NCI-H524 (cell line): ENCODE data around the gene B3GAT3.
A peak's percentile ranks its signal among the peaks of the same experiment; 100 is the strongest.
"Not testable (repeated sequence)": the region's sequence is repeated elsewhere in the genome, so short reads cannot be mapped to it uniquely, and the experiment has no call there.

Source experiments
- DNase-seq, 2 experiments: peaks; one replicate each; lab custom pipeline; 2025; lab: John Stamatoyannopoulos, UW

B3GAT3 gene

DNA sequence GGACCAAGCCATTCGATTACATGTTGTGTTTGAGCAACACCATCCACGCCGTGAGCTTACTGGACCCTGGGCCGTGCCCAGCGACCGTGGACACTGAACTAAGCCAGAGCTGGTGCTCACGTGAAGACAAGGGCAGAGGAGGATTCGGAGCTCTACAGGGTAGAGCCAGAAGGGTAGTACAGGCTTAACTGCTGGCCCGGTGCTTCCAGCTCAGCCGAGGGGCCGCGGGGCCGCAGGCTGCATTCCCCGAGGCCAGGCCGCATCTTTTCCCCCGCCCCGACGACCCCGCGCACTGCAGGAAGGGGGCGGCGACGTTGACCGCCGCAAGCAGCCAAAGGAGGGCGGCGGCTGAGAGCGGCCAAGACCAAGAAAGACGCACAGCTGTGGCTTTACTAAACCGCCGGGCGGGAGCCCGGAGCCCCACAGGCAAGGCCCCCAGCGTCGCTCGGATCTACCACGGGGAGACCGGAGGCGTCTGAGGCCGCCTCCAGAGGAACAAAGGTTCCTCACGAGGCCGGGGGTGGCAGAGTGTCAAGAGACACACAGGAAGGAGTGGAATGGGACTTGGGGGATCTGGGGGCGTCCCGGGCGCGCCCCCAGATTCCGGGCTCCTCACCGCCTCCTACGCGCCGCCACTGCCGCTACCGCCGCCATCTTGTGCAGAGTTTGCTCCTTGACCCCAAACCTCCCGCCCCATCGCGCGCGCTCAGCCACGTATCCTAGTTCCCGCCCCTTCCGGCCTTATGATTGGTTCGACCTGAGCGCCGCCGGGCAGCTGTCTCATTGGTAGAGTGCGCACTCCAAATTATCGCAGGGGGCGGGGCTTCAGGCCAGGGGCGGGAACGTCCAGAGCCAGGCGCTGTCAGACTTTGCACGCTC lies 24.4 kb upstream of the B3GAT3 start, which contains the start of gene GANAB:
Gene GANAB (minus strand): TSS at position 668 of the 879 bp plus-strand sequence. CDS start 14 bp downstream, at position 654.
- peak; percentile 92 to 96 for DNase-seq

DNA sequence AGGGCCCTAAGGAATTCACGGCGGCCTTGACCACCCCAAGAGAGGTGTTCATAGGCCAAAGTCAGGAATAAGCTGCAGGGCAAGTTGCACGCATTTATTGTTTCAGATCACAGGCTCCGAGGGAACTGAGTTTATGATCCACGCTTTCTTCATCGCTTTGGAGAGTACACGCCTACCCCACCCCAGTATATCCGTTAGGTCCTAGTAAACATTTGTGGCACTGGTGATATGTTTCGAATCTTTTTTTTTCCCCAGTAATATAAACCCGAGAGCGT lies 23.8 kb upstream of the B3GAT3 start:
- DNase-seq, result no peak

DNA sequence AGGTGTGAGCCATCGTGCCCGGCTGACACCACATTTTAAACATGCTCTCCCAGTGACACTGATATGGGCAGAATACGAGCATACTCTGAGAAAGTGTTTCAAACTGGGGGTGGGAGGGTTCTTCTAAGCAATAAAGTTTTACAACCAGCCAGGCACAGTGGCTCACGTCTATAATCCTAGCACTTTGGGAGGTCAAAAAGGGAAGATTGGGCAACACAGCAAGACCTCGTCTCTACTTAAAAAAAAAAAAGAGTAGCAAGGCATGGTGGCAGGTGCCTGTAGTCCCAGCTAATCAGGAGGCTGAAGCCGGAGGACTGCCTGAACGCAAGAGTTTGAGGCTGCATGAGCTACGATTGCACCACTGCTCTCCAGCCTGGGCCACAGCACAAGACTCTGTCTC lies 22.4 kb upstream of the B3GAT3 start:
- DNase-seq, result no peak

DNA sequence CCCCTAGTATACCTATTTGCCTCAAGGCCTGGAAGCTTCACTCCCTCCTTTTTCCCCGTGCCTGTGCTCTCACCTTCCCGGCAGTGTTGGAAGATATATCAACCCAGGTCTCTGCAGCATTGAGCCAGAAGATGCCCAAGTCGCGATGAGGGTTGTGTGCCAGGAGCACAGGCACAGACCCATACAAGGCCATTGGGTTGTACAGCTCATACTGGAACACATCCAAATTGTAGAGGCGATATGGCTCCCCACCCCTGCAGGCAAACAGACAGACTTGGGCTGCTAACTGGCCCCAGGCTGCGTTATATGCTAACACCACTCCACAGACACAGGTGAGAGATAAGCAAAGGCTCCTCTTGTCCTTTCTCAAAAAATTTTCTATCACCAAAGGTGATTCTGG lies 10.7 kb upstream of the B3GAT3 start:
- DNase-seq, result no peak

DNA sequence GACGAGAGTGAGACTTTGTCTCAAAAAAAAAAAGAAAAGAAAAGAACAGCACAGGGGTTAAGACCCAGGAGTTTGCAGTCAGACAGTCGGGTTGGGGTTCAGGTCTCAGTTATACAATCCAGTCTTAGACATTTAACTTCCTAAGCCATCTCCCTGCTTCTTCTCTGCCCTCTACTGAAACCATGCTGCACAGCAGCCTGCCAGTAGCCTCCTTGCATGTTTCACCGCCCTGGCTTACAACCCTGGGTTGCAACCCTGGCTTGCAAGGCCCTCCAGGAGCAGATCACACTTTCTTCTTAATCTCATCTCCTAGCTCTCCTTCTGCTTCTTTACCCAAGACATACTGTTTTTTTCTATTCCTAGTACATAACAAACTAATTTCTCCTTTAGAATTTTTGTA lies 5.9 kb upstream of the B3GAT3 start:
- DNase-seq, result no peak

DNA sequence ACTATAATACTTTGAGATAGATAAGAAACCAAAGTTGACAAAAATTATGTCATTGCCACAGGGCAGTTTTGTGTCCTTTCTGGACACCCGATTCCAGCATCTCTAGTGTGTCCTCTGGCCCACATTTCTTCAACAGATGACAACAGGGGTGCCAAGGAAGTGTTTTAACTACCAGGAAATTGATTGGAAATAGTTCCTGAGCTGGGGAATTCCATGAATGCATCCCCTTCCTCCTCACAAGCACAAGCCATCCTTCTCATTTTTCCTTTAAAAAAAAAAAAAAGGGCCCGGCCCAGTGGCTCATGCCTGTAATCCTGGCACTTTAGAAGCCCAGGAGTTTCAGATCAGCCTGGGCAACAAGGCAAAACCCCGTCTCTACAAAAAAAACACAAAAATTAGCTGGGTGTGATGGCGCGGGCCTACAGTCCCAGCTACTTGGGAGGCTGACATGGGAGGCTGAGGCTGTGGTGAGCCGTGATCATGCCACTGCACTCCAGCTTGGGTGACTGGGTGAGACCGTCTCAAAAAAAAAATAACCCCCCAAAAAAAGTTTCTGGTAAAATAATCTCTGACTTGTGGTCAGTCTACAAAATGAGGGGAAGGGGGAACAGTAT lies 797 bp upstream of the B3GAT3 start:
- DNase-seq, result no peak

DNA sequence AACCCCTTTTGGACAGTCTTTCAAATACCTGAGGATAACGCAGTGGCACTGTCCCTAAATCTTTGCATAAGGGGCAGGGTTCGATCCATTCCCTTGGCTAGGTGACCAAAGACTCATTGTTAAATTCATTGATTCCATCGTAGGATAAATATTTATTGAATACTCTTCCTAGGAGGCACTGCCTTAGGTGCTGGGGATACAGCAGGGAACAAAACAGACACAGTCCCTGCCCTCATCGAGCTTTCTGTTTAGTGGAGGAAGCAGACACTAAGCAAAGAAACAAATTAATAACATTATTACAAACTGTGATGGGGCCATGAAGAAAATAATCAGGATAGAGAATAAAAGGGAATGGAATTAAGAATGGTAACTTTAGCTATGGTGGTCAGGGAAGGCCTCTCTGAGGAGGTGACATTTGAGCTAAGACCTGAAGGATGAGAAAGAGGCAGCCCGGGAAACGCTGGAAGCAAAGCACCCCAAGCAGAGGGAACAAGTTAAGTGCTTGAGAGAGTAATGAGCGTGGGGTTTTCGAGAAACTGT lies 689 bp downstream of the B3GAT3 start:
- DNase-seq, result no peak

DNA sequence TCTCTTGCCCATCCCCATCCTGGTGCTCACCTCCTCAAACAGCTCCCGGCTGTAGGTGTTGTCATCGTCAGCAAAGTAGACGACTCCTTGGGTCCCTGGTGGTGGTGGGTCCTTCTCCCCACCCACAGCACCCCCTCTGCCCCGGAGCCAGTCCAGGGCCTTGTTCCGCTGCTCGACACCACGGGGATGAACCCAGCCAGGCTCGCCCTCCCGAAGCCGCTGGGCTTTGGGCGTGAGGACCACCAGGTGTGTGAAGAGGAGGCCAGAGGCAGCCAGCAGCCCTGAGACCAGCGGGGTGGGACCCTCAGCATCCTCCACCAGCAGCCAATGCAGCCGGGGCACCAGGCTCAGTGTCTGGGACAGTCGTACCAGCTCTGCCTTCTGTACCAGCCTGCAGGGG lies 4.8 kb downstream of the B3GAT3 start:
- DNase-seq, result not testable (repeated sequence)

DNA sequence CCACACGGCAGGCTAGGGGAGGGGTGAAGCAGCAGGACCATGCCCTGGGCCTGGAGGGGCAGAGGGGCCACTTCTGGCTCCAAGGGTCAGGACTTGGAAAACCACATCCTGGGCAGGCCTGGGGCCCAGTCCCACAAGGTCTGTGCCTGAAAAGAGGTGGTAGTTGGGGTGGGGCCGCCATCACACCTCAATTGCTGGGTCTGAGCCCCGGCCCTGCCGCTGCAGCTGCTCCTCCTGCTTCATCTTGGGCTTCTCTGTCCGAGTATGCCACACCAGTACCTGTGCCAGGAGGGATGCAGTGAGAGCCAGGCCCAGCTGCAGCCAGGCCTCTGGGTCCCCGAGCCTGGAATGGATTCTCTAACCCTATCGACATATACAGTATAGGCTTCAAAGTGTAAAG lies 6.3 kb downstream of the B3GAT3 start:
- DNase-seq, result no peak

DNA sequence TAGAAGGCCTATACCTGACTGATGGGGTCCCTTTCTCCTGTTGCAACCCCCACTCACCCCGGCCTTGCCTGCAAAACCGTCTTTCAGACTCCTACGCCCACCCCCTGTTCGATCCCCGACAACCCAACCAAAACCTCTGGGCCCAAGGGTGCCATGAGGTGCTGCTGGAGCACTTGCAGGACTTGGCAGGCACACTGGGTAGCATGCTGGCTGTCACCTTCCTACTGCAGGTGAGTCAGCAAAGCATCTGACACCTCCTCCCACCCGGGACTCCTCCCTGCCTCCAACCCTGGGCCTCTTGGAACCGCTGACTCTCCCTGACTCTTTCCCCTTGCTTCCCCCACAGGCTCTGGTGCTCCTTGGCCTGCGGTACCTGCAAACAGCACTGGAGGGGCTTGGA lies 7.5 kb downstream of the B3GAT3 start:
- DNase-seq, result no peak

DNA sequence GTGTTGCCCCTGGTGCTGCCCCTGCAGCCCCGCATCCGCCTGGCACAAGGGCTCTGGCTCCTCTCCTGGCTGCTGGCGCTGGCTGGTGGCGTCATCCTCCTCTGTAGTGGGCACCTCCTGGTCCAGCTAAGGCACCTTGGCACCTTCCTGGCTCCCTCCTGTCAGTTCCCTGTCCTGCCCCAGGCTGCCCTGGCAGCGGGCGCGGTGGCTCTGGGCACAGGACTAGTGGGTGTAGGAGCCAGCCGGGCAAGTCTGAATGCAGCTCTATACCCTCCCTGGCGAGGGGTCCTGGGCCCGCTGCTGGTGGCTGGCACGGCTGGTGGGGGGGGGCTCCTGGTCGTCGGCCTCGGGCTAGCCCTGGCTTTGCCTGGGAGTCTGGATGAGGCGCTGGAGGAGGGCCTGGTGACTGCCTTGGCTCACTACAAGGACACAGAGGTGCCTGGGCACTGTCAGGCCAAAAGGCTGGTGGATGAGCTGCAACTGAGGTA lies 8.5 kb downstream of the B3GAT3 start:
- DNase-seq, result no peak

DNA sequence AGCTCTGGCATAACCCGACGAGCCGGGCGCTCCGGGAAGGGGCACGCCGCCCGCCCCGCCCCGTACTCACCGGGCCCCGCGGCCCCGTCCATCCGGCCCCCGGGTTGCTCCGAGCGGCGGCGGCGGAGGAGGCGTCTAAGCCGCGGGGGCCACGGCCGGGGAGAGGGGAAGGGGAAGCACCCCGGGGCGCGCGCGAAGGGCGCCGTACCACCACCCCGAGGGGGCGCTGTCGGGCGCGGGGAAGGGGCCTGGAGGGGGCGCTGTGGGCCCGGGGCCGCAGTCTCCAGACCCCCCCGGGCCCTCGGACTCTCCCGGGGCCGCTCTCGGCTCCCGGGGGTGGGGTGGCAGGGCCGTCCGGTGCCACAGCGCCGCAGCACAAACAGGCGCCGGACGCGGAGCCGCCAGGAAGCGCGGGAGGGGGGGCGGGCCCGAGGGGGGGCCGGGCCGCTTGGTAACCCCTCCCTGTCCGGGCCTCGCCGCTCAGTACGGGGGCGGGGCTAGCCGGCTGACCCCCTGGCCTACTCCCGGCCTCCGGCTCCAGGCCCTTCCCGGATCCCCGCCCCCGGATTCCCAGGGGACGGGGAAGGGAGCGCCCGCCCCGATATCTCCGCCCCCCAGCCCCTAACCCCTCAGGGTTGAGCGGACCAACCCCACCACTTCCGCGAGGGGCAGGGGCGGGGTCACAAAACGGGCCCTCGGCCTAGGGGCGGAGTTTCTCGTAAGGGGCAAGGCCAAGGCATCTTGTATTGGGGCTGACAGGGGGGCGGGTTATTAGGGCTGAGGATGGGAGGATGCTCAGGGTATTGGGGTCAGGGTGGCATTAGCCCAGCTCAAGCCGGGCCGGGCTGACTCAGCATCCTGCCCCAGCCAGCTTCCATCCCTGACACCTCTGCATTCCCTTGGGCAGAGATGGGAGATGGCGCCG lies 9.2 kb downstream of the B3GAT3 start, which contains the start of the genes EML3 and ROM1:
Gene EML3 (minus strand): TSS at position 410 of the 925 bp plus-strand sequence. CDS start 318 bp downstream, at position 92.
Gene ROM1 (plus strand): TSS at position 892 of the 925 bp plus-strand sequence. CDS start 25 bp downstream, at position 917.
- DNase-seq, result peak; percentile 55 to 72

DNA sequence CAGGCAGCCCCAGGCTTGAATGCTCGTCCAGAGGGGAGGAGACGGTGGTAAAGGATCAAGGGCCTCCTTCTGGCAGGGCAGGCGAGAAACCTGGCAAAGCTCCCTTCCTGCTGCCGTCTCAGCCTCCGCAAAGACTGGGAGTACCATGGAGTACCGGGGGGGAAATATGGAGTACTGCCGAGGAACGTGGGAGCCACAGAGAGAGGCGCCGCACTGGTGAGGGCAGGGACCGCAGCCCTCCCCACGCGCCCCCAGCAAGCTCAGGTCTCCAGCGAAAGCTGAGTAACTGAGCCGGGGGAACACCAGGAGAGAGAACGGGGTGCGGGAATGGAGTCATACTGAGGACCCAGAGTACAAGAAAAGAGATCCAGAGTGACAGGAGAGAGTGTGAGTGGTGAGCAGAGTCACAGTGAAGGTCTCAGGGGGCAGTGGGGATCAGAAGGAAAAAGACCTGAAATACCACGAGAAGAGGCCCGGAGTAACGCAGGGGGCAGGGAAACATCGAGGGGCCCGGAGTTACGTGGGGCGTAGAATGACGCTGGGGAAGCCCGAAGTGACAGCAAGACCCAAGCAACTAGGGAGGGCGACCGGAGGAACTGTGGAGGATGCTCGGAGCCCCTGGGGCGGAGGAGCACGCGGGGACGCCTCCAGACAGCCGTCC lies 10.0 kb downstream of the B3GAT3 start:
- DNase-seq, result peak in 1 of 2 experiments; percentile 32

DNA sequence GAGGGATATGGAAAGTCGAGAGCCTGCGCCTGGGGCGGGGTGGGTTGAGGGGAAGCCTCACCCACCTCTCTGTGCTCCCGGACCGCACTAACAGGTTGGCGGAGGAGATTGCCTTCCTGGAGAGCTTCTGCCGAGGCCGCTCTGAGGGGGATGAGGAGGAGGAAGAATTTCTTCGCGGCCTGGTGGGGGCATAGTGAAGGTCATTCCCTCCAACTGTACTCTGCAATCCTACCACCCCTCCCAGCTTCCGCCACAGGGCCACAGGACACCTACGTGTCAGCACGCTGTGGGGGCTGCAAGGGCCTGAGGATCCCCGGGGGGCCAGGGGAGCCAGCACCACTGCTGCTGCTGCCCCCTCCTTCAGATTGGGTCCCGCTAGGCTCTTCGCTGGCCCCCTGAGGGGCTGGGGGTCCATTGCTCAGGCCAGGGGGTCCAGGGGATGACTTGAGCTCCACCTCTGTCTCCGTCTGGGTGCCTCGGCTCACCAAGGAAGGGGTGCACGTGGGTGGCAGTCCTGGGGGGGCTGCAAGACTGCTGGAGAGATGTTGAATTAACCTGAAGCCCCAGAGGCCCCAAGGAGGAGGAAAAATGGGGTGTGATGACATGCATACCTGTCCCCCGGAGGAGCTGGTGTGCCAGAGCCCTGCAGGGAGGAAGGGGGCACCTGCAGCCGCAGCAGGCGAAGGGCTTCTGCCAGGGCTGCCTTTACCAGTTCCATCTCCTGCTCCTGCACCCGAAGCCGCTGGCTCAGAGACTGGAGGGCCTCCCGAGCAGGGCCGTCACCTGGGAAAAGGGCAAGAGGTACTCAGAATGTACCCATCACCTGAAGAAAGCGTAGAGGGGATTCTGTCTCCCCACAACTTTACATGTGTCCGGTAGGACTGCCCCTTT lies 10.7 kb downstream of the B3GAT3 start:
- no peak for DNase-seq

DNA sequence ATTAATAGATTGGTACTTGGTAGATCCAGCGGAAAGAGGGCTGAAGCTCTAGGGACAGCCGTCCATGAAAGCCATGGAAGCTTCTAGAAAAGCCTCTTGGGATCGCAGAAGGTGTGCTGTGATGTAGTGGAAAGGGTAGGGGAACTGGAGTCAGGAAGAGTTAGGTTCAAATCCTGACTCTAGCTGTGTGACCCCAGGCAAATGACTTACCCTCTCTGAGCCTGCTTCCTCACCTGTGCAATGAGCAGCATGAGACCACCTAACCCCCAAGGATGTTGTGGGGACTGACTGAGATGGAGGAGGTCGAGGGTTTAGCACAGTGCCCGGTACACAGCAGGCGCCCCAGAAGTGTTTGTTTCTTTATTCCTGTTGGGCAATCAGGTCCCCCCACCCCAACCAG lies 11.4 kb downstream of the B3GAT3 start:
- DNase-seq, result no peak

DNA sequence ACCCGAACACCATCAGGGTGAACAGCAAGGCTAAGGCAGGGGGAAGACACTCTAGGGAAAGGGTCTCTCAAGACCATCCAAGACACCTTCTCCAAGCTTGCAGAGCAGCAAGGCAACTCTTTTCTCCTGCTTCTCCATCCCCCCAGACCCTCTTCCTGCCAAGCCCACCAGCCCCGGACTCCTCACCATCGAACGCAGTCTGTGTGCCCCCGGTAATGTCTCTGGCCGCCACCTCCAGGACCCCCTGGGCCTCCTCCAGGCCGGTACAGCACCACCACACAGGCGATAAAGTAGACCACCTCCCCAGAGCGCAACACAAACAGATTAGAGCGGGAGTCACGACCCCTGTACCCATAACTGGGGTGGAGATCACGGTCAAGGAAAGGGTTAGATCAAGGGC lies 13.0 kb downstream of the B3GAT3 start:
- DNase-seq, result no peak

DNA sequence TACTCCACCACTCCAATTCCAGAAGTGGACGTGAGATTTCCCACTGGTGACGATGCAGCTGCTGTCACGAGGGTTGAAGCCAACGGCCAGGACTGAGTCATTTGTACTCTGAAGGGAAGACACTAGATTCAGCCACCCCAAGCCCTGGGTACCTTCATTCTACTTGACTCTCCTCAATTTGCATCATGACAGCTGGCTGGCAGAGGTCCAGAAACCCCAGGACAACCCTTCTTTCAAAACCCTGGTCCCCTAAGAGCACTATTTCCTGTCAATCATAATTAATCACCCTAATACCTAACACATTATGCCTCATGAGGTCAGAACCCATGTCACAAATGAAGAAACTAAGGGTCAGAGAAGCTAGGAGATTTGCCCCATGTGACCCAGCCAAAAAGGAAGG lies 14.1 kb downstream of the B3GAT3 start:
- peak in 1 of 2 experiments; percentile 18 for DNase-seq

DNA sequence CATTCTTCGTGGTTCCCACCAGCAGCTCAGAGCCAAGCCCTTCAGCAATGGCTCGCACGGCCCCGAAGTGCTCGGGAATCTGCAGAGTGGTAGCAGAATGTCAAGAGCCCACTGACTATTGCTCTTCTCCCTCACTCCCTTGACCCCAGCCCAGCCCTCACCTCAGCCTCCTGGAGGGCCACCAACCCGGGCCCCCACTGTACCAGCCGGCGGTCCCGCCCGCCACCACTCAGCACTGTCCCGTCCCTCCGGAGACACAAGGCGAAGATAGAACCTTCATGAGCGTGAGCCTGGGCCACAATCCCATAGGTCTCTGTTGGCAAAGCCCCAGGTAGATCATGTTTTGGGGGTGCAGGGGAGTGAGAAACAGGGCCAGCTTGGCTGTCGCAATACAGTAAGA lies 15.9 kb downstream of the B3GAT3 start:
- no peak for DNase-seq

DNA sequence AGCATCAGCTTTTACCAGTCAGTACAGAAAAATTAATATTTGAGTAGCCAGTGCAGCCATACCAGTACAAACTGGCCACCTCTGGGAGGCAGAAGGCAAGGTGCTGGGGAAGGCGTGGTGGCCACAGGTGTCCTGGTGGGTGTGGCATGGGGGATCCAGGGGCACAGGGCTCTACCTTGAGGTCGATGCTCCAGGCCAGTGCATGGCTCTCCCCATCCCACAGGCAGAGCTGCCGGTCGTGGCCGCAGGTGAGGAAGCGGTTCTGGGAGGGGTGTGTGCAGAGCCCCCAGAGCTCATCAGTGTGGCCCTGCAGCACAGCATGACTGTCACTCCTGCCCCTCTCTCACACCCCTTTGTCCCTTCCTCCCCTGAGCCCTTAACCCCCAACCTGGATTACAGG lies 16.3 kb downstream of the B3GAT3 start:
- DNase-seq, result no peak

DNA sequence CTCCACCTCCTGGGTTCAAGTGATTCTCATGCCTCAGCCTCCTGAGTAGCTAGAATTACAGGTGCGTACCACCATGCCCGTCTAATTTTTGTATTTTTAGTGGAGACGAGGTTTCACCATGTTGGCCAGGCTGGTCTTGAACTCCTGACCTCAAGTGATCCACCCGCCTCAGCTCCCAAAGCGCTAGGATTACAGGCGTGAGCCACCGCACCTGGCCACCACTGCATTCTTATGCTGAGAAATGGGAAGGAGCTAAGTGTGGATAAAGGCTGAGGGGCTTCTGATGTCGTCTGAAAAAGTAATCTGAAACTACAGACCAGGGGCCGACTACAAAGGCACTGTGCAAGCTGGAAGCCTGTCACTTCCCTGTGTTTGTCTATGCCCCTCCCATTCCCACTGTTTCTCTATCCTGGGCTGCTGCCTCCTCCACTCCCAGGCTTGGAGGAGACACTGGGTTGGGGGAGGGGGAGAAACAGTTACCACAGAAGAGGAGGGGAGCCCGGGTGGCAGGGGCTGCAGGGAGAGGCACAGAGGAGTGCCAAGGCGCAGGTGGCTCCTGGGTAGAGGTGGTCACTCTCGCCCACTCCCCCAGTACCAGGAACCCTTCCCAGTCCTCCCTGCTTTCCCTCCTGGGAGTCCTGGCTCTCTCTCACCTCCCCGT lies 17.2 kb downstream of the B3GAT3 start:
- DNase-seq, result no peak
